H9 (cell line): ENCODE results near the gene NTMT1. TPM values are rescaled to one million over a fixed set of nuclear protein-coding genes. Genes with fewer than 3 reads are reported as not detected.

Experiments
- DNase-seq: peaks from one replicate; pipeline ENCODE4 v3.0.0-alpha.2; 2017
- H2AFZ ChIP-seq: one replicate; pipeline ENCODE4 v1.6.1; 2013; ENCODE audit warnings: mild to moderate bottlenecking, low read length, control low read depth, moderate library complexity
- H2AK5ac ChIP-seq: 2 replicates; pipeline ENCODE4 v1.6.1; 2013; ENCODE audit warnings: low read length, control low read depth, mixed read lengths; ENCODE audit not compliant: insufficient read length
- H2BK120ac ChIP-seq: one replicate; pipeline ENCODE4 v1.6.1; 2013; ENCODE audit warnings: low read depth, mild to moderate bottlenecking, low read length, control low read depth, inconsistent platforms; ENCODE audit not compliant: poor library complexity, severe bottlenecking
- H2BK12ac ChIP-seq: 2 replicates; pipeline ENCODE4 v1.6.1; 2013; ENCODE audit warnings: low read length, control low read depth, mixed read lengths, low read depth; ENCODE audit not compliant: insufficient read length
- H2BK15ac ChIP-seq: 2 replicates; pipeline ENCODE4 v1.6.1; 2013; ENCODE audit warnings: low read depth, low read length, control low read depth
- H2BK20ac ChIP-seq: one replicate; pipeline ENCODE4 v1.6.1; 2013; ENCODE audit warnings: low read depth, mild to moderate bottlenecking, low read length, control low read depth, inconsistent platforms; ENCODE audit not compliant: poor library complexity, severe bottlenecking
- H2BK5ac ChIP-seq: 2 replicates; pipeline ENCODE4 v1.6.1; 2013; ENCODE audit warnings: low read length, control low read depth, mixed read lengths; ENCODE audit not compliant: insufficient read length
- H3K14ac ChIP-seq: 2 replicates; pipeline ENCODE4 v1.6.1; 2013; ENCODE audit warnings: low read length, control low read depth; ENCODE audit not compliant: insufficient read depth
- H3K18ac ChIP-seq: 2 replicates; pipeline ENCODE4 v1.6.1; 2013; ENCODE audit warnings: low read depth, mild to moderate bottlenecking, mixed read lengths, low read length, control low read depth; ENCODE audit not compliant: insufficient read length
- H3K23ac ChIP-seq: 2 replicates; pipeline ENCODE4 v1.6.1; 2013; ENCODE audit warnings: low read length, control low read depth, mixed read lengths, low read depth; ENCODE audit not compliant: insufficient read length
- H3K23me2 ChIP-seq: 2 replicates; pipeline ENCODE4 v1.6.1; 2013; ENCODE audit warnings: low read depth, mild to moderate bottlenecking, mixed read lengths, low read length, control low read depth; ENCODE audit not compliant: insufficient read length, poor library complexity, severe bottlenecking
- H3K27ac ChIP-seq: 2 replicates; pipeline ENCODE4 v1.5.1; 2013; ENCODE audit warnings: low read length, control low read depth, mixed read lengths, low read depth; ENCODE audit not compliant: insufficient read length
- H3K27me3 ChIP-seq: 2 replicates; pipeline ENCODE4 v1.6.1; 2013; ENCODE audit warnings: low read length, control low read depth, inconsistent platforms; ENCODE audit not compliant: insufficient read depth
- H3K4ac ChIP-seq: 2 replicates; pipeline ENCODE4 v1.6.1; 2013; ENCODE audit warnings: low read depth, mild to moderate bottlenecking, control low read depth, inconsistent platforms, low read length, moderate library complexity
- H3K4me1 ChIP-seq: 2 replicates; pipeline ENCODE4 v1.6.1; 2013; ENCODE audit warnings: low read length, control low read depth, inconsistent platforms; ENCODE audit not compliant: insufficient read depth
- H3K4me2 ChIP-seq: 2 replicates; pipeline ENCODE4 v1.6.1; 2013; ENCODE audit warnings: low read length, control low read depth, mixed read lengths; ENCODE audit not compliant: insufficient read length, insufficient read depth
- H3K56ac ChIP-seq: 2 replicates; pipeline ENCODE4 v1.6.1; 2013; ENCODE audit warnings: low read depth, mild to moderate bottlenecking, mixed read lengths, low read length, control low read depth; ENCODE audit not compliant: insufficient read length
- H3K79me1 ChIP-seq: 2 replicates; pipeline ENCODE4 v1.6.1; 2013; ENCODE audit warnings: low read depth, mild to moderate bottlenecking, moderate library complexity, low read length, control low read depth, inconsistent platforms; ENCODE audit not compliant: insufficient read depth, poor library complexity, severe bottlenecking
- H3K79me2 ChIP-seq: 2 replicates; pipeline ENCODE4 v1.6.1; 2013; ENCODE audit warnings: low read length, control low read depth, inconsistent platforms; ENCODE audit not compliant: insufficient read depth
- H3K9ac ChIP-seq: 2 replicates; pipeline ENCODE4 v1.6.1; 2013; ENCODE audit warnings: low read length, control low read depth, mixed read lengths; ENCODE audit not compliant: insufficient read length; ENCODE audit errors: extremely low read depth
- H3K9me3 ChIP-seq: one replicate; pipeline ENCODE4 v1.6.1; 2013; ENCODE audit warnings: low read depth, low read length, inconsistent platforms; ENCODE audit not compliant: control insufficient read depth
- H3T11ph ChIP-seq: one replicate; pipeline ENCODE4 v1.6.1; 2013; ENCODE audit warnings: mild to moderate bottlenecking, low read length, control low read depth, inconsistent platforms
- H4K20me1 ChIP-seq: one replicate; pipeline ENCODE4 v1.6.1; 2013; ENCODE audit not compliant: control insufficient read depth, insufficient read length, insufficient read depth
- H4K5ac ChIP-seq: 2 replicates; pipeline ENCODE4 v1.6.1; 2013; ENCODE audit warnings: low read depth, mild to moderate bottlenecking, mixed read lengths, low read length, control low read depth; ENCODE audit not compliant: insufficient read length
- H4K8ac ChIP-seq: replicated peaks from 2 replicates; pipeline ENCODE4 v1.6.1; 2013; ENCODE audit warnings: low read length, control low read depth, mixed read lengths, low read depth; ENCODE audit not compliant: insufficient read length
- H4K91ac ChIP-seq: 2 replicates; pipeline ENCODE4 v1.6.1; 2013; ENCODE audit warnings: low read depth, mild to moderate bottlenecking, moderate library complexity, mixed read lengths, low read length, control low read depth; ENCODE audit not compliant: insufficient read length
- H3K27ac Mint-ChIP-seq, 3 experiments: 2 replicates in 2 of 3; 3 replicates in 1 of 3; pipeline ENCODE4 v1.8.0; 2020 to 2021; ENCODE audit warnings: mixed read lengths in 3 of 3, mild to moderate bottlenecking in 1 of 3, moderate library complexity in 1 of 3
- H3K27me3 Mint-ChIP-seq: 2 replicates; pipeline ENCODE4 v1.8.0; 2021; ENCODE audit warnings: low read depth, mild to moderate bottlenecking, moderate library complexity, mixed read lengths
- H3K36me3 Mint-ChIP-seq, 3 experiments: 2 replicates in 2 of 3; 3 replicates in 1 of 3; pipeline ENCODE4 v1.8.0; 2020 to 2021; ENCODE audit warnings: low read depth in 3 of 3, mixed read lengths in 3 of 3; ENCODE audit not compliant: insufficient read depth in 1 of 3
- H3K4me1 Mint-ChIP-seq, 2 experiments: 2 replicates each; pipeline ENCODE4 v1.8.0; 2020; ENCODE audit warnings: mixed read lengths in 2 of 2
- H3K4me3 Mint-ChIP-seq, 2 experiments: 2 replicates in 1 of 2; 3 replicates in 1 of 2; pipeline ENCODE4 v1.8.0; 2020 to 2021; ENCODE audit warnings: mild to moderate bottlenecking in 2 of 2, mixed read lengths in 2 of 2, moderate library complexity in 1 of 2
- H3K9me3 Mint-ChIP-seq, 2 experiments: 2 replicates in 1 of 2; 3 replicates in 1 of 2; pipeline ENCODE4 v1.8.0; 2020; ENCODE audit warnings: mild to moderate bottlenecking in 2 of 2, mixed read lengths in 2 of 2, moderate library complexity in 1 of 2
- CTCF ChIP-seq: fragments of 200-600 bp; sonication (generic); conservative IDR thresholded peaks from 3 replicates; pipeline ENCODE4 v1.8.0; 2021; ENCODE audit warnings: antibody characterized with exemption, mild to moderate bottlenecking
- WGBS: extraction: QIAGEN DNeasy Blood & Tissue Kit; methylation state at CpG from one replicate; pipeline ENCODE4 v1.1.7; 2013; ENCODE audit warnings: missing lambda C conversion rate, low lambda C conversion rate, mixed read lengths; ENCODE audit not compliant: insufficient read length; ENCODE audit errors: extremely low coverage; 5-methylcytosine and 5-hydroxymethylcytosine counted together
- total RNA-seq: library from RNA; stranded (reverse); gene quantifications from 2 replicates; pipeline ENCODE4 v1.2.1, GENCODE V29; 2021

Gene NTMT1
- total RNA-seq, 1 experiment from 2014 or later = 57.9 TPM

GRCh38 chr9:129669141-129669718, 43.3 kb downstream of the NTMT1 start:
- no peaks in the 10 kb centered on the region for H3K79me1 ChIP-seq
- no peaks in the 10 kb centered on the region; the same call in 1 of the 2 replicates for H3K4me1 ChIP-seq
- no peak overlapping the region for H4K8ac ChIP-seq
- H3K9me3 ChIP-seq = no peaks in the 10 kb centered on the region
- H3K4ac ChIP-seq = no peak overlapping the region
- H3K27me3 Mint-ChIP-seq = peaks cover 33% of the 10 kb centered on the region
- H3K4me1 Mint-ChIP-seq = peaks cover 13 to 16% of the 10 kb centered on the region in 2 experiments
- H3K4me3 Mint-ChIP-seq = no peak overlapping the region
- no peak overlapping the region for H3K27ac Mint-ChIP-seq
- WGBS = no CpG with 5 or more reads among the region's 17 CpGs
- no peak overlapping the region for H2BK12ac ChIP-seq
- H2BK5ac ChIP-seq = no peak overlapping the region
- H3K14ac ChIP-seq = no peak overlapping the region
- H3K9ac ChIP-seq = no peak overlapping the region
- no peaks in the 10 kb centered on the region; the same call in 1 of the 2 replicates for H3K27me3 ChIP-seq
- no peaks in the 10 kb centered on the region; a peak in 1 of 5 replicates for H3K9me3 Mint-ChIP-seq
- H2BK20ac ChIP-seq = no peak overlapping the region
- peaks cover 3% of the 10 kb centered on the region for H3K23me2 ChIP-seq
- no peak overlapping the region for H2AFZ ChIP-seq
- no peak for DNase-seq
- no peak overlapping the region for H4K91ac ChIP-seq
- H3K4me2 ChIP-seq = no peak overlapping the region
- no peak overlapping the region for H3K23ac ChIP-seq
- H3K56ac ChIP-seq = no peak overlapping the region
- no peaks in the 10 kb centered on the region; a peak in 1 of 7 replicates for H3K36me3 Mint-ChIP-seq
- no peak for TF ChIP-seq CTCF
- H4K20me1 ChIP-seq = no peaks in the 10 kb centered on the region
- no peak overlapping the region for H2AK5ac ChIP-seq
- no peak overlapping the region for H2BK120ac ChIP-seq
- H2BK15ac ChIP-seq = no peak overlapping the region
- H3K27ac ChIP-seq = no peak overlapping the region
- no peak overlapping the region for H4K5ac ChIP-seq
- no peak overlapping the region for H3T11ph ChIP-seq
- no peaks in the 10 kb centered on the region for H3K79me2 ChIP-seq
- no peak overlapping the region for H3K18ac ChIP-seq
